Measurements from ENCODE around the gene ANKRD30B.
"Not testable (repeated sequence)": the region's sequence is repeated elsewhere in the genome, so short reads cannot be mapped to it uniquely, and the experiment has no call there.

ANKRD30B gene

DNA sequence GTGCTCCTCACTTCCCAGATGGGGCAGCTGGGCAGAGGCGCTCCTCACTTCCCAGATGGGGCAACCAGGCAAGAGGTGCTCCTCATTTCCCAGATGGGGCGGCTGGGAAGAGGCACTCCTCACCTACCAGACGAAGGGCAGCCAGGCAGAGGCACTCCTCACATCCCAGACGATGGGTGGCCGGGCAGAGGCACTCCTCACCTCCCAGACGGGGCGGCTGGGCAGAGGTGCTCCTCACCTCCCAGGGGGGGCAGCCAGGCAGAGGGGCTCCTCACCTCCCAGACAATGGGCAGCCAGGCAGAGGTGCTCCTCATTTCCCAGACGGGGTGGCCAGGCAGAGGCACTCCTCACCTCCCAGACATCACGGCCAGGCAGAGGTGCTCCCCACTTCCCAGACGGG lies 110.5 kb downstream of the ANKRD30B start:
- DNase-seq = not testable (repeated sequence)

GRCh38 chr18:14859995-14860394 lies 112.0 kb downstream of the ANKRD30B start:
- DNase-seq = not testable (repeated sequence)

GRCh38 chr18:14866426-14866825 lies 118.5 kb downstream of the ANKRD30B start:
- not testable (repeated sequence) for DNase-seq

DNA sequence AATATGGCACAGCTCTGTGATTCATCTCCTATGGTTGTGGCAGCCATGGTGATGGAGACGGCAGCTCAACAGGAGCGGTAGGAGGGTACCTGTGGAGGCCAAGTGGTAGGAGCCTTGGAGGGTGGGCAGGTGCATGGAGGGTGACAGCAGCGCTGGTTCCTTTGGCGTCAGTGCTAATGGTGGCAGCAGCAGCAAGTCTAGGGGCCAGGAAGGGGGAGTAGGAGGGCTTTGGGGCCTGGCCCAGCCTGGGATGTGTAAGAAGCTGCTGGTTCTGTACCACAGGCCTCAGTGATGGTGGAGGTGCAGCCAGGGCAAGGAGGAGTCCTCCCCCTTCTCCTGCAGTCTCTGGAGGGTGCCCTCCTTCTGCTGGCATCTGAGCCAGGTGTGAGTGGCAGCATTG lies 120.0 kb downstream of the ANKRD30B start:
- not testable (repeated sequence) for DNase-seq

DNA sequence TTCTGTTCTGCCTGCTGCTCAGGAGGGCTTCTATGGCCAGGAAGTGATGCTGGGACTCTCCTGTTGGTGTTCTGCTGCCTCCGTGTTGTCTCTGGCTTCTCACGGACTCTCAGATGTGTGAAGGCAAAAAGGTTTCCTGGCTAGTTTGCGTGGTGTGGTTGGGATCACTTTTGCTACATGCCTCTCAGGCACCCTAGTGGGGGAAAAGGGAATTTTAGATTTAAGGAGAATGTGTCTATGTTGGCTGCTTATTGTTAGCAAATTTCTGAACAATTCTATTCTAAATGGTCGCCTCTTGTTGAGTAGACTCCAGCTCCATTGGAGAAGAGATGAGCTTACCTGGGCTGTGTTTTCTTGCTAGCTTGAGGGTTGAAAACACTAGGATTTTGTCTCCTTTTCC lies 120.9 kb downstream of the ANKRD30B start:
- not testable (repeated sequence) for DNase-seq

DNA sequence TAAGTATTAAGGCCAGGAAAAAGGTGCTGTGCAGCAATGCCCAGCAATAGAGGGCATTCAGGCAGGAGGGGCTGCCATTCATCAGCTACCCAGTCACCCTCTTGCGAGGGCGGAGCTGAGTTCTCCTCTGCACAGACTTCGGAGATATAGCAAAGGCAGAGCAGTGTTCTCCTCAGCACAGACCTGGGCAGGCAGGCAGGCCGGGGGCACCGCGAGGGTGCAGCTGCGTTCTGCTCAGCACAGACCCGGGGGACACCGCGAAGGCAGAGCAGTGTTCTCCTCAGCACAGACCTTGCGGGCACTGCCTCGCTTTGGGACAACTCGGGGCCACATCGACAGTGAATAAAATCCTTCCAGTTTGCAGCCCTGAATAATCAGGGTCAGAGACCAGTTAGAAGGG lies 130.9 kb downstream of the ANKRD30B start:
- DNase-seq = not testable (repeated sequence)

DNA sequence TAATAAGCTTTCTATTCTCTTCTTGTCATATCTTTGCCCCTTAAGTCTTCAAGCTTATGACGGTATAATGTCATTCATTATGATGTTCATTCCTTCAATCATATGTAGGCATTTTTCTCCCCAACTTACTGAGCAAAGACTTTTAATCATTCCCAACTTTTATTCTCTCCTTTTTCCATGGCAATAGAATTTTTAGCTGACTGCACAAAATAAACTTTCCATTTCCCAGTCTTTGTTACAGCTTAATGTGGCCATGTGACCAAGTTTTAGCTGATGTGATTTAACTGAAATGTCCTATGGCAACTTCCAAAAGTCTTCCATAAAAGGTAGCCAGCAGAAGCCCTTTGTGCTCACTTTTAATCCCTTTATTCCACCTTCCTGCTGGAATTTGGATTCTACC lies 152.5 kb downstream of the ANKRD30B start:
- no peak for DNase-seq

All from activated CD4-positive, CD25-positive, alpha-beta regulatory T cell treated with anti-CD3 and anti-CD28 coated beads, Interleukin-2, amount 50 U/mL, for 72 hours (primary cell).